Activated naive CD4-positive, alpha-beta T cell (primary cell): ENCODE measurements around the gene NSD1.
"Not testable (repeated sequence)": the region's sequence is repeated elsewhere in the genome, so short reads cannot be mapped to it uniquely, and the experiment has no call there.

Experiments
- DNase-seq, 4 experiments: peaks; one replicate each; lab custom pipeline; 2025; lab: John Stamatoyannopoulos, UW

The NSD1 gene

DNA sequence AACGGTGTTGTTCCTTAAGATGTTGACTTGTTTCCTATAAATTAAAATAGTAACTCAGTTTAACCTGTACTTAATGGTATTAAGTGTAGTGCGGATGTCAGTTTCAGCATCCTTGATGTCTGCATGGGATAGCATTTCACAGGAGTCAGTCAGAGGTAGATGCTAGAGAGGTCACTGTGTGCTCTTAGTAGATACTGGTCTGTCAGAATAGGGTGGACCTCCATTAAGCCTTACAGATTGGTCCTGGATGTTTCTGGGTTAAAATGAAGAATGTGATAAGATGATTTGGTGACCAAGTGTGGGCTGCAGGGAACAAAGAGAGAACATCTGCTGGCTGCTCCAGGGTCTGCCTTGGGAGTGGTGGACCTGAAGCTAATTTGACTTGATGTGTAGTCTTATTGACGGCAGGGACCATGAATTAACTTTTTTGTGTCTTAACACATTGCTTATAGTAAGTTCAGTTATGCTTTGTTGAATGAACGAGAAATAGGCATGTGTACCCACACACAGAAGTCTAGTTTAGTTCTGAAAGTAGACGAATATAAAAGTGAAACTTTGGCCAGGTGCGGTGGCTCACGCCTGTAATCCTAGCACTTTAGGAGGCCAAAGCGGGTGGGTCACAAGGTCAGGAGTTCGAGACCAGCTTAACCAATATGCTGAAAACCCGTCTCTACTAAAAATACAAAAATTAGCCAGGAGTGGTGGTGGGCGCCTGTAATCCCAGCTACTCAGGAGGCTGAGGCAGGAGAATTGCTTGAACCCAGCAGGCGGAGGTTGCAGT, 157.4 kb downstream of the NSD1 start:
- no peak for DNase-seq

DNA sequence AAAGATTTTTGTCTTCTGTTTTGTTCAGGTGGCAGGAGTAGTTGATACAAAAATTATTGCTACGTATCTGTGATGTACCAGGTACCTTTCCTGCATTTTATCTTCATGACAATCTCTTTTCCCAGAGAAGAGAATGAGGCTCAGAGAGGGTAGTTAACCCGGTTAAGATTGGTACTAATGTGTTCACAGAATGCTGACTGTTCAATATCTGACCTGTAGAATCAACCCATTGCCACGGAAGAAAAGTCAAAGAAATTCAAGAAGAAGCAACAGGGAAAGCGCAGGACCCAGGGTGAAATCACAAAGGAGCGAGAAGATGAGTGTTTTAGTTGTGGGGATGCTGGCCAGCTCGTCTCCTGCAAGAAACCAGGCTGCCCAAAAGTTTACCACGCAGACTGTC, 158.2 kb downstream of the NSD1 start:
- DNase-seq = no peak

DNA sequence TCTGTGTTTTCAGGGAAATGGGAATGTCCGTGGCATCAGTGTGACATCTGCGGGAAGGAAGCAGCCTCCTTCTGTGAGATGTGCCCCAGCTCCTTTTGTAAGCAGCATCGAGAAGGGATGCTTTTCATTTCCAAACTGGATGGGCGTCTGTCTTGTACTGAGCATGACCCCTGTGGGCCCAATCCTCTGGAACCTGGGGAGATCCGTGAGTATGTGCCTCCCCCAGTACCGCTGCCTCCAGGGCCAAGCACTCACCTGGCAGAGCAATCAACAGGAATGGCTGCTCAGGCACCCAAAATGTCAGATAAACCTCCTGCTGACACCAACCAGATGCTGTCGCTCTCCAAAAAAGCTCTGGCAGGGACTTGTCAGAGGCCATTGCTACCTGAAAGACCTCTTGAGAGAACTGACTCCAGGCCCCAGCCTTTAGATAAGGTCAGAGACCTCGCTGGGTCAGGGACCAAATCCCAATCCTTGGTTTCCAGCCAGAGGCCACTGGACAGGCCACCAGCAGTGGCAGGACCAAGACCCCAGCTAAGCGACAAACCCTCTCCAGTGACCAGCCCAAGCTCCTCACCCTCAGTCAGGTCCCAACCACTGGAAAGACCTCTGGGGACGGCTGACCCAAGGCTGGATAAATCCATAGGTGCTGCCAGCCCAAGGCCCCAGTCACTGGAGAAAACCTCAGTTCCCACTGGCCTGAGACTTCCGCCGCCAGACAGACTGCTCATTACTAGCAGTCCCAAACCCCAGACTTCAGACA, 160.4 kb downstream of the NSD1 start:
- DNase-seq = no peak

DNA sequence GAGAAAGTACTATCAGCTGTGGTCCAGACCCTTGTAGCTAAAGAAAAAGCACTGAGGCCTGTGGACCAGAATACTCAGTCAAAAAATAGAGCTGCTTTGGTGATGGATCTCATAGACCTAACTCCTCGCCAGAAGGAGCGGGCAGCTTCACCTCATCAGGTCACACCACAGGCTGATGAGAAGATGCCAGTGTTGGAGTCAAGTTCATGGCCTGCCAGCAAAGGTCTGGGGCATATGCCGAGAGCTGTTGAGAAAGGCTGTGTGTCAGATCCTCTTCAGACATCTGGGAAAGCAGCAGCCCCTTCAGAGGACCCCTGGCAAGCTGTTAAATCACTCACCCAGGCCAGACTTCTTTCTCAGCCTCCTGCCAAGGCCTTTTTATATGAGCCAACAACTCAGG, 161.1 kb downstream of the NSD1 start:
- DNase-seq = no peak

DNA sequence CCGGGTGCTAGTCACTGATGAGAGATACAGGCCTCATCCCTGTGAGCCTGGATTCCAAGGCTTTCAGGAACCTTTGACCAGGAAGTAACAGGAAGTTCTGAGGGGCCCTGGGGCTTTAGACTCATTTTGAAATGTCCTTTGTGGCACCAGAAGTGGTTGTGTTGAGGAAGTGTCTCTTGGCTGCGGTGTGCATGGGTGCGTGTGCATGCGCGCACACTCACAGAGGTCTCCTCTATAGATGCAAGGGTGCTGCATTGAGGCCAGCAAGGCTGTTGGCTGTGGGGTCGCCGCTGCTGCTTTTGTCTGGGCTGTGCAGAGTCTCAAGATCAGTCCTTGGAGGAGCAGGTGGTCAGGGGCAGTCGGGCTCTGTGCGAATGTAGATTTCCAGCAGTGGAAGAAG, 162.4 kb downstream of the NSD1 start:
- no peak for DNase-seq

DNA sequence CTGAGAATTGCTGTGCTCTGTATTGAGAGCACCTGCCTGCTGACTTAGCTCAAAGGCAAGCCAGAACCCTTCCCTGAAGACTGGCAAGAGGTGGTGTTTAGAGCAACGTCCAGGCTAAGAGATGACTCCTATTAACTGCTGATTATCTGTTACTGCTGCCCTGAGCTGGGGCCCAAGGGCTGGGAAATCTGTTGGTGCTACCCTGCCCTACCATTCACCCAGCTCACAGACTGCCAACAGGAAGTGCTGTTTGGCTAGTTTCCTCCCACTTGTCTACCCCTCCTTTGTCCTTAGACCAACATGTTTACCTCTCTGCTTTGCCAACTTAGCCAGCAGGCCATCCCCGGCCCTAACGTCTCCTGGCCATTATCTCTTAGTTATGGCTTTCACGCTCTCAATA, 163.0 kb downstream of the NSD1 start:
- no peak for DNase-seq

DNA sequence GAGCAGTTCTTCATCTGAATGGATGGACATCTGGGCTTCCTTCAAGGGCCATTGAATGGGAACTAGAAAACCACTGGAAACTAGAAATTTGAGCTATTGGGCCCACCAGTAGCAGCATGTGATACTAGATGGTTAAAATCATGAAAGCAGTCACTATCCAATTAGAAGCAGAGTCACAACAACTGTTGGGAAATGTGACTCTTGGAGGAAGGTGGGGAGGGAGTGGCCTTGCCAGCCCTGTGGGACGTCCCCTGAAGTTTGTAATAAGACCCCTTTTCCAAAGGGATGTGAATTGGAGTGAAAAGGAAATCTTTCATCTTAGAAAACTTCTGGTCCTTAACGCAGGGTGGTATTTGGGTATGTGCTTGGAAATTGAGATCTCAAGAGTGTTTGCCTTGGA, 164.3 kb downstream of the NSD1 start:
- DNase-seq = no peak

DNA sequence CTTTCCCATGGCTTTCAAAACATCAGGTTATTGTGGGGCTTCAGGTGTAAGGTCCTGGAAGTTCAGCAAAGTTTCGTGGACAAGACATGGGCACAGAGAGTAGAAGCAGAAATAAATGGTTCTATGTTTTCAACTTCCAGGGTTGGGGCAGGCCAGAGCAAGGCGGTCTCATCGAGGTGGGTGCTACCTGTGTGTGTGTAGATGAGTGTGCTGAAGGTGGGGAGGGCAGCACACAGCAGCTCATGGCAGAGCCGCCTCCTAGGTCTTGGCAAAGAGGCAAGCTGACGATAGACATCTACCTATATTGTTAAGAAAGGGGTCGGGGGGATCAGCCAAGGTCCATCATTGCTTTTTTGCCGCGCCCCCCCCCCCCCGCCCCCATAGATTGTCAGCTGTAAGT, 166.1 kb downstream of the NSD1 start:
- DNase-seq = no peak

DNA sequence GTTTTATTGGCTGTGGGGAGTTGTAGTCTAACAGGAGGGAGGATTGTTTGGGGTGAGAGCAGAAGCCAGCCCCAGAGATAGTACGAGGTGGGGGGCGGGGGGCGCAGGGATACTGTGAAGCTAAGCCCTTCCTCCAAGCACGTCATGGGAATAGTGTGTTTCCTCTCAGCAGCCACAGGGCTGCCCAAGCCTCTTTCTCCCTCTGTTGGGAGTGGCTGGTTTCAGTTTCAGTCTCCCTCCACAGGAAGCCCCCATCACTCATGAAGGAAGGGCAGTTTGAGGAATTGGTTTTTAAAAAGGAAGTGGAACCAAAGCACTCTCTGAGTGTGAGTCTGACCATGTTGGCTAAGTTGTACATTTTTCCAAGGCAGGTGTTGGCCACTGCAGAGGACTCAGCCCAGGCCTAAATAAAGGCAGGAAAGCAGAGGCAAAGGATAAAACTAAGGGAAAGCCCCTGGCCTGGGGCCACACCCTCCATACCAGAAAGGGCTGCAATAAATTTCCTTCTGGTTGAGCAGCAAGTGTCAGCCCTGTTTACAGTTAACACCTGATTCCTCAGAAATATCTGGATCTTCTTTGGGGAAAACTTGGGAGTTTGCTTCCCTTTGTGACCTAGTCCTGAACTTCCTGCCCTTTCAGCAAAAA, 166.8 kb downstream of the NSD1 start:
- DNase-seq = no peak

DNA sequence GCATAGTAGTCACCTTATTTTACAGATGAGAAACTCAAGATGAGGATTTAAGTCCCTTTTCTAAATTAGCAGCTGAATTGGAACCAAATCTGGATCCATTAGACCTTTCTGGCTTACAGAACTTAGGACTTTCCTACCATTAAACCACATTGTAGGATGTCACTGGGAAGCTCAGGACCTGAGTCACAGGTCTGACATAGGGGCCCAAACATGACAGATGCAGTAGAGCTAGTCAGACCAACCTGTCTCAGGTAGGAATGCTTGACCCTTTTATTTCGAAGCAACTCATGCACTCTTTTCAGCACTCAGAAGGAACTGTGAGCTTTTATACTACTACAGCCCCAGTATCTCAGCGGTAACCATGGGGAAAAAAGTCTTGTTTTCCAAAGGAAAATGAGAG, 167.4 kb downstream of the NSD1 start:
- DNase-seq = no peak

DNA sequence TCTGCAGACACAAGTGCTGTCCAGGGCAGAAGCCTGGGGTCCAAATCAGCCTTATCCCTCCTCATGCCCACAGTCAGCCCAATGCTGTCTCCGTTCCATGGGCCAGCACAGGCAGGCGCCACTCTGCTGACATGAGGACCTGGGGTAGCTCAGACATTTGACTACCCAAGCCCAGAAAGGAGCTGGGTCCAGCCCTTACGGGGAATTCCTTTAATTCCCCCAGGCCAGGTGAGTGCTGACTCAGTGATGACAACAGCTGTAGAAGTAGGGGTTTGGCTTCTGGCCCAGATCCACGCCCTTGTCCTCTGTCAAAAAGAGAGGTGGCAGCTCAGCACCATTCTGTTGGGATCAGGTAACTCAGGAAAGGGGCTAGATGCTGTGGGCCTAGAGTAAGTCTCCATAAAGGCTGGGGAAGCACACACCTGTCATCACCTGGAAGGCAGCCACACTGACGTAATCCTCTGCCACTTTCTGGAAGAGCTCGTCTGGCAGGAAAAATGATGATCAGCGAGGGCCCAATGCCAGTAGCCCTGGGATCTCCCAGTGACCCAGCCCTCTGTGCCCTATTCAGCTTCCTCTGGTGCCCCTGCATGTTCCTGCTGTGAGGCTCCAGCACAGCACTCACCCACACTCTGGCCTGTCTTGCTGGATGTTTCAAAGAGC, 168.1 kb downstream of the NSD1 start:
- no peak for DNase-seq

DNA sequence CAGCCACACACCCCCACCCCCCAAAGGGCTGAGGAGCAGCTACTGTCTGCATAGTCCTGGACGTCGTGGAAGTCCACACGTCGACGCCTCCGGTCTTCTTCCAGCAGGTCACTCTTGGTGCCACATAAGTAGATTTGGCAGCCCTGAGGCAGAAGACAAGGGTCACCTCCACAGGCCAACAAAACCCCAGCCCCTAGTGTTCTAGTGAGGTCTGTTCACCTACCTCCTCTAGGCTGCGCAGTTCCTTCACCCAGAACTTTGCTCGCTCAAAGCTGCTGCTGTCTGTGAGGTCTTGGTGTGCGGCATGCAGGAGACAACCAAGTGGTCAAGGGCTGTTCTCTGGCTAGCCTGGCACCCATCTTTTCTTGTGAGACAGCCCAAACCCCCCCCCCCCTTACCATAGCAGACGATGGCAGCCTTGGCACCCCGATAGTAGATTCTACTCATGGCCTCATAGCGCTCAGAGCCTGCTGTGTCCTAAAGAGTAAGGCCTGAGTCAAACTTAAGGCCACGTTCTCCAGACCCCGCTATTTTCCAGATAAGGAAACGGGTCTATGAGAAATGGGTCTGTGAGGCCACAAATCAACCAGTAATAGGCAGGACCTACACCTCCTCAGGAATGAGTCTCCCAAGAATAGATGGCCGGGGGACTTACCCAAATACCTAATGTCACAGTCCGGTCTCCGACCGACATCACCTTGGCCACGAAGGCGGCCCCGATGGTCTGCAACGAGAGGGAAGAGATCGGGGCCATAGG, 169.0 kb downstream of the NSD1 start:
- DNase-seq = no peak

DNA sequence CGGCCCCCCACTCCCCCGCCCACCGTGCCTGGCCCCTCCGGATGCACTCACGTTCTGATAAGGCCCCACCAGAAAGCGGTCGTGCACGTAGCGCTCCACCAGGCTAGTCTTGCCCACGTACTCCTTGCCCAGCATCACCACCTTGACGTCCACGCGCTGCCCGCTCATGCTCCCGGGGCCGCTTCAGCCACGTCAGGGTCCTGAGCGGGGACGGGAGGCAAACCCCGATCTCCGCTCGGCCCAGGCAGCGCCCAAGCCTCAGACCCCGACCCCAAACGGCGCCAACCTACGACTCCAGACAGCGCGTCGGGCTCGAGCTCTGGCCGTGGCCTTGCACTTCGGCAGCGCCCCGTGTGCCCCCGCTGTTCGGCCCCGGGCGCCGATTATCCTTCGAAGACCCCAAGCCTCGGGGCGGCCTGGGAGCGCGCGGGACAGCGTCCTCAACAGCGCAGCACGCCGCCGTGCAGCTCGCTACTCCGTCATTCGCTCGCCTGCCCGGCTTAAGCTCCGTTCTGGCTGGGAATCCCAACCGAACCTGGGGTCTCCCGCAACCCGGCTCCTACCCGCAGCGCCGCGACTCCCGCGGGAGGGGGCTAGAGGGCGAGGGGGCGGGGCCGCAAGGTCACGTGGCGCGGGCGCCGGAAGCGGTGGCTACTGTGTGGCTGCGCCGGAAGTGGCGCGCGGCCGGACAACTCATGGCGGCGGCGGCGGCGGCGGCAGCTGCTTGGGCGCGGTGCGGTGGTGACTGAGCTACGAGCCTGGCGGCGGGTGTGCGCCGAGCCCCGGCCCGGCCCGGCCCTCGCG, 169.8 kb downstream of the NSD1 start, which contains the start of the genes PRELID1 and RAB24:
TSS of gene PRELID1 (plus strand) at position 679 of the 804 bp plus-strand sequence. CDS start 187 bp downstream, outside the sequence.
TSS of gene RAB24 (minus strand) at position 599 of the 804 bp plus-strand sequence. CDS start at position 168, 431 bp downstream.
- peak; percentile 65 to 83 (median 74) for DNase-seq

DNA sequence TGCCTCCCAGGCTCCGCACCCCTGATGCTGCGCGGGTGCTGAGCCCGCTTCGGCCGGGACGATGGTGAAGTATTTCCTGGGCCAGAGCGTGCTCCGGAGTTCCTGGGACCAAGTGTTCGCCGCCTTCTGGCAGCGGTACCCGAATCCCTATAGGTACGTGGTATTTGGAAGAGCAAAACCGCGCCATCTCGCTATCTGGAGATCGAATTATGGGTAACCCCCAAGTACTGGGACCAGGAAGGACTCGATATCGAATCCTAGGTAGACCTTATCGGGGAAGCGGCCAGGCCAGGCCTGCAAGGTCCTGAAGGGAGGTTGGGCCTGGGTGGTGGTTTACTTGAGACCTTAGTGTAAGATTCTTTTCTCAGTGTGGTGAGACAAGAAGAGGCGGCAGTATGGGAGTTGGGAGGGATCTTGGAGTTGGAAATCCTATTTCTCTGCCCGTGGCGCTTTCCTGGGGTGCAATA, 170.4 kb downstream of the NSD1 start:
- DNase-seq = no peak

DNA sequence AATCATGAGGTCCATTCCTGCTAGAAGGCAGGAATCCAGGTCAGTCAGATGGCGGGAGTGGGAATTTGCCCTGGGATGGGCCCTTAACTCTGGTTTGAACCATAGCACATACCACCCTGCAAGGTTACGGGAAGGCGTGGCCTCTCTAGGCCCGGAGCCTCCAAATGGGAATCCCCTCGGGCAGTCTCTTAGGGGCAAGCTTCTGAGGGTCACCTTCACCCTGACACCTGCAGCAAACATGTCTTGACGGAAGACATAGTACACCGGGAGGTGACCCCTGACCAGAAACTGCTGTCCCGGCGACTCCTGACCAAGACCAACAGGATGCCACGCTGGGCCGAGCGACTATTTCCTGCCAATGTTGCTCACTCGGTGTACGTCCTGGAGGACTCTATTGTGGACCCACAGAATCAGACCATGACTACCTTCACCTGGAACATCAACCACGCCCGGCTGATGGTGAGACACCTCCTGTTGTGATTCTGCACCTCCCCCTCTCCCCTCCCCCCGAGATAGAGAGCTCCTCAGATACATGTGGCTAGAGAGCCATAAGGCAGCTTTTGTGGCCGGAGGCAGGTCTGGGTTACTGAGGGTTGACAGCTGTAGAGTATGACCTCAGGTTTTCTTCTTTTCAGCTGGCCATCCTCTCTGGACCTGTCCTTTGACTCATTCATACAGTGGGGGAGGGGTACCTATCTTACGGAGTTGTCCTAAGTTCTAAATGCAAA, 171.0 kb downstream of the NSD1 start:
- no peak for DNase-seq

DNA sequence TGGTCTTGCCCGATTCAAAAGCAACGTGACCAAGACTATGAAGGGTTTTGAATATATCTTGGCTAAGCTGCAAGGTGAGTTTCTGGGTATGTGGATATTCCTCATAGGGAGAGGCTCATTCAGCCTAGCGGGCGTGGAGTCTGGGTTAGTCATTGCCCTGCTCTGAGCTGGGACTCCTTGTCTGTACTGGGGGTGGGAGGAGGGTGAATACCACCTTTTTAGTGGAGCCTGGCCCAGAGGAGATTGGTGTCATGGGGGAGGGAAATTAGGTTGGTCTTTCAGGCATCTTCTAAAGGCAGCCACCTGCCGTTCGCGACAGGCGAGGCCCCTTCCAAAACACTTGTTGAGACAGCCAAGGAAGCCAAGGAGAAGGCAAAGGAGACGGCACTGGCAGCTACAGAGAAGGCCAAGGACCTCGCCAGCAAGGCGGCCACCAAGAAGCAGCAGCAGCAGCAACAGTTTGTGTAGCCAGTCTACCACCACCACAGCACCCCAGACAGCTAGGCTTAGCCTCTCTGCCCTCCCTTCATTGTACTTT, 172.6 kb downstream of the NSD1 start:
- DNase-seq = not testable (repeated sequence)

DNA sequence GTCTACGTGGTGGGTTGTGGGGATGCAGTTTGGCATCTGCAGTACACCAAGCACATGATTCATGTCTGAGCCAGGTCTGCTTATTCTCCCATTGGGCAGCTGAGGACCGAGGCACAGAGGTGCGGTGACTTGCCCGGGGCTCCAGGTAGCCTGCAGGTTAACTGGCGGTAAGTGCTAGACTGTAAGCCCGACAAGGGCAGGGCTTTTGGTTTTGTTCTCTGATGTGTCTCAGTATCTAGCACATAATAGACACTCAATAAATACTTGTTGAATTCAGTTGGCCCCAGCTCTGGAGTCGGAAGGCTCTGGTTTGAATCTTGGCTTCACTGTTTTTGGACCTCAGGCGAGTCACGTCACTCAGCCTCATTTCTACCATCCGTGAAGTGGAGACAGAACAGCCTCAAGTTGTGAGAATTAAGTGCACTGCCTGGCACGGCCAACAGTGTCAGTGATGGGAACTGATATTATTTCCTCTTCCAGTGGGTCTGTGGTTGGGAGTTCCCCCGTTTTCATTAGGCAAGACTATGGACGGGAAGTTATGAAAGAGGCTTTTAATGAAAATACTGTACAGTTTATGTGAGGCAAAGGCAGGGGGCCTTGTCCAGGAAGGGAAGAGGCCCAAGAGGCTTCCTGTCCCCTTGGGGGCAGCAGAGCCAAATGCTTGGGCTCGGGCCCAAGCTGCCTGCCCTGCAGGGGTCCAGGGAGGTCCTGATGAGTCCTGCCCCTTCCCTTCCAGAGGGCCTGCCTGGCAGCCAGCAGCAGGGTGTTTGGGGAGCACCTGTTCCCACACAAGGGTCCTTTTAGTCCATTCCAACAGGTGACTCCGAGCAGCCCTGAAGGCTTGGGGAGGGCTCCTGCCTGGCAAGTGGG, 173.3 kb downstream of the NSD1 start:
- DNase-seq = no peak

DNA sequence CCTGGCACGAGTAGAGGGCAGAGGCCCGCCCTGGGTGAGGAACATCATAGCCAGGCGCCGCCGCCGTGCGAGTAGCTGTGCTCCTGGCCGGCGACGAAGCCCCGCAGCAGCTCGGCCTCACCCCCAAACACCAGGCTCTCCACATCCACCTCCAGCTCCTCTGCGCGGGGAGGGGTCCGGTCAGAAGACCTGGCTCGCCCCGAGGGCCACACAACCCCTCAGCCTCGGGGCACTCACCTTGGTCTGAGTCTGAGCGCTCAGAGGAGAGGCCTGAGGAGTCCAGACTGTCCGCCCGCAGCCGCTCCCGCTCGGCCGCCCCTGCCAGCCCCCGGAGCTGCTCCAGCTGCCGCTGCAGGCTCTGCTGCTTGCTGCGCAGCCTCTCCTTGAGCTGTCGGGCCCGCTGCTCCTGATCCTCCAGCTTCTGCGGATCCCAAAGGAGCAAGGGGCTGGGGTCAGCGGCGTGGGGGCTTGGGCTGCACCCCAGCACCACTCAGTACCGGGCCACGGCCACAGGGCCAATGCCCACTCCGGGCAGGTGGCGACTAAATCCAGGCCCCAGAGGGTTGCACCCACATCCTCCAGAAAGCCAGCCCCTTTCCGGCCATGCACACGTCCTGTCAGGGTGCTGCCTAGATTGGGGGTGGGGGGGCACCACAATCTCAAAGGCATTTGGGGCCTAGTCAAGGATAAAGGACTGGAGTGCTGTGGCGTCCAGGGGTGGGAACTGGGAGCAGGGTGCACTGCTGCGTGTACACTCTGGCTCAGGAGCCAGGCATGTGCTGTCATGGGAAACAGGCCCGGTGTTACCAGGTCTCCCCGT, 174.2 kb downstream of the NSD1 start:
- no peak for DNase-seq
